Vagina (tissue), 2 donors: ENCODE measurements around the gene MRFAP1L1. TPM values are rescaled to one million over a fixed set of nuclear protein-coding genes. Genes with fewer than 3 reads are reported as not detected.

Experiments
- DNase-seq, 2 donors: peaks; one replicate each; pipeline ENCODE4 v3.0.0-alpha.2; 2017; ENCODE audit errors: extremely low spot score in 2 of 2
- H3K27ac ChIP-seq: fragments of 200-600 bp; sonication (generic); one replicate; pipeline ENCODE4 v1.5.1; 2019
- H3K27me3 ChIP-seq: fragments of 200-600 bp; sonication (generic); one replicate; pipeline ENCODE4 v1.5.1; 2019
- H3K36me3 ChIP-seq, 2 donors: fragments of 200-600 bp; sonication (generic); one replicate each; pipeline ENCODE4 v1.5.1; 2017 to 2019
- H3K4me1 ChIP-seq: fragments of 200-600 bp; sonication (generic); one replicate; pipeline ENCODE4 v1.5.1; 2019
- H3K4me3 ChIP-seq, 2 donors: fragments of 200-600 bp; sonication (generic); 1 replicate in 1 of 2; 2 replicates in 1 of 2; pipeline ENCODE4 v1.5.1; 2016 to 2019
- H3K9me3 ChIP-seq: fragments of 200-600 bp; sonication (generic); one replicate; pipeline ENCODE4 v1.5.1; 2019
- POLR2A ChIP-seq, 2 donors: fragments of 450-650 bp; IDR thresholded peaks; one replicate each; pipeline ENCODE4 v1.6.1; 2017; ENCODE audit warnings: antibody characterized with exemption in 2 of 2, mild to moderate bottlenecking in 2 of 2, moderate library complexity in 2 of 2
- POLR2AphosphoS5 ChIP-seq, 2 donors: sonication (generic); formaldehyde crosslinking; IDR thresholded peaks; one replicate each; pipeline ENCODE4 v1.9.0; 2017; ENCODE audit warnings: antibody characterized with exemption in 2 of 2, mild to moderate bottlenecking in 2 of 2, low read depth in 1 of 2; ENCODE audit not compliant: insufficient read depth in 1 of 2
- intact Hi-C: fragments of 100-400 bp; cut with DNase I; formaldehyde crosslinking; loops from one replicate; pipeline ENCODE4 v1.15.1; 2023
- total RNA-seq: library from RNA; depleted of rRNA; stranded (reverse); fragments of >200 nt; gene quantifications from one replicate; pipeline ENCODE4 v1.2.3, GENCODE V29; 2016
- TF ChIP-seq, protein P1 (sequence below), 3 experiments: fragments of 450-650 bp in 2 of 3; fragments of 200-600 bp in 1 of 3; sonication (generic) in 1 of 3; IDR thresholded peaks; one replicate each; pipeline ENCODE4 v1.5.1; 2017 to 2019; ENCODE audit warnings: antibody characterized with exemption in 3 of 3, mild to moderate bottlenecking in 2 of 3, moderate library complexity in 2 of 3

Gene MRFAP1L1
- total RNA-seq, 1 donor from 2014 or later: 73.9 TPM

- no peaks in the 10 kb centered on the region for H3K36me3 ChIP-seq
- no peak for DNase-seq
- TF ChIP-seq POLR2A (IDR thresholded peaks at IDR 0.05) (no peak), POLR2AphosphoS5 (IDR thresholded peaks at IDR 0.05; ENCODE audit: insufficient read depth in 1 of 2, low read depth in 1 of 2) (no peak)
- TF ChIP-seq, protein P1, sequence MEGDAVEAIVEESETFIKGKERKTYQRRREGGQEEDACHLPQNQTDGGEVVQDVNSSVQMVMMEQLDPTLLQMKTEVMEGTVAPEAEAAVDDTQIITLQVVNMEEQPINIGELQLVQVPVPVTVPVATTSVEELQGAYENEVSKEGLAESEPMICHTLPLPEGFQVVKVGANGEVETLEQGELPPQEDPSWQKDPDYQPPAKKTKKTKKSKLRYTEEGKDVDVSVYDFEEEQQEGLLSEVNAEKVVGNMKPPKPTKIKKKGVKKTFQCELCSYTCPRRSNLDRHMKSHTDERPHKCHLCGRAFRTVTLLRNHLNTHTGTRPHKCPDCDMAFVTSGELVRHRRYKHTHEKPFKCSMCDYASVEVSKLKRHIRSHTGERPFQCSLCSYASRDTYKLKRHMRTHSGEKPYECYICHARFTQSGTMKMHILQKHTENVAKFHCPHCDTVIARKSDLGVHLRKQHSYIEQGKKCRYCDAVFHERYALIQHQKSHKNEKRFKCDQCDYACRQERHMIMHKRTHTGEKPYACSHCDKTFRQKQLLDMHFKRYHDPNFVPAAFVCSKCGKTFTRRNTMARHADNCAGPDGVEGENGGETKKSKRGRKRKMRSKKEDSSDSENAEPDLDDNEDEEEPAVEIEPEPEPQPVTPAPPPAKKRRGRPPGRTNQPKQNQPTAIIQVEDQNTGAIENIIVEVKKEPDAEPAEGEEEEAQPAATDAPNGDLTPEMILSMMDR (IDR thresholded peaks at IDR 0.05): no peak
- H3K4me1 ChIP-seq: peaks cover 60% of the 10 kb centered on the region
- H3K4me3 ChIP-seq: no peak overlapping the region
- intact Hi-C loops: no loop called here
- H3K9me3 ChIP-seq: no peaks in the 10 kb centered on the region
- no peaks in the 10 kb centered on the region for H3K27me3 ChIP-seq
- H3K27ac ChIP-seq: peak overlapping the region; percentile 67
Observed at GRCh38 chr4:6694177-6694901, 15.3 kb downstream of the MRFAP1L1 start.

GRCh38 chr4:6693231-6694176 is 16.2 kb downstream of the MRFAP1L1 start, which contains the start of gene S100P:
TSS of gene S100P (plus strand) at chr4:6693878. CDS start at chr4:6693933, 55 bp downstream.
- H3K27me3 ChIP-seq: no peaks in the 10 kb centered on the region
- H3K4me3 ChIP-seq: no peak within 1 kb of the TSS
- no peaks in the 10 kb centered on the region for H3K36me3 ChIP-seq
- TF ChIP-seq, protein P1 (IDR thresholded peaks at IDR 0.05): no peak
- TF ChIP-seq POLR2AphosphoS5 (IDR thresholded peaks at IDR 0.05; ENCODE audit: insufficient read depth in 1 of 2, low read depth in 1 of 2) (peak in 1 of 2 donors; percentile 12), POLR2A (IDR thresholded peaks at IDR 0.05) (no peak)
- no peak for DNase-seq
- H3K4me1 ChIP-seq: peaks cover 69% of the 10 kb centered on the region
- H3K9me3 ChIP-seq: no peaks in the 10 kb centered on the region
- intact Hi-C loops: no loop called here
- peak within 1 kb of the TSS; percentile 67 for H3K27ac ChIP-seq

- intact Hi-C loops: no loop called here
- DNase-seq: no peak
Observed at GRCh38 chr4:6692806-6693205, 16.9 kb downstream of the MRFAP1L1 start.

GRCh38 chr4:6692379-6692778 is 17.3 kb downstream of the MRFAP1L1 start:
- intact Hi-C loops: no loop called here
- Histone ChIP-seq H3K4me1 (peaks cover 72% of the 10 kb centered on the region), H3K9me3 (no peaks in the 10 kb centered on the region), H3K36me3 (no peaks in the 10 kb centered on the region), H3K27ac (peak overlapping the region; percentile 67), H3K4me3 (no peak overlapping the region), H3K27me3 (no peaks in the 10 kb centered on the region)
- DNase-seq: no peak
- TF ChIP-seq POLR2AphosphoS5 (IDR thresholded peaks at IDR 0.05; ENCODE audit: insufficient read depth in 1 of 2, low read depth in 1 of 2) (no peak), POLR2A (IDR thresholded peaks at IDR 0.05) (no peak)
- TF ChIP-seq, protein P1 (IDR thresholded peaks at IDR 0.05): no peak

More at GRCh38 chr4:6692806-6693205, 16.9 kb downstream of the MRFAP1L1 start:
- no peak for TF ChIP-seq POLR2AphosphoS5 (IDR thresholded peaks at IDR 0.05; ENCODE audit: insufficient read depth in 1 of 2, low read depth in 1 of 2)
- TF ChIP-seq, protein P1 (IDR thresholded peaks at IDR 0.05): no peak
- TF ChIP-seq POLR2A (IDR thresholded peaks at IDR 0.05): no peak
- Histone ChIP-seq H3K9me3 (no peaks in the 10 kb centered on the region), H3K36me3 (no peaks in the 10 kb centered on the region), H3K4me1 (peaks cover 72% of the 10 kb centered on the region), H3K4me3 (no peak overlapping the region), H3K27me3 (no peaks in the 10 kb centered on the region), H3K27ac (peak overlapping the region; percentile 67)
